CD4-positive, alpha-beta memory T cell (primary cell): ENCODE measurements around the gene CCR6. TPM values are rescaled to one million over a fixed set of nuclear protein-coding genes. Genes with fewer than 3 reads are reported as not detected.

ENCODE experiments used
- CTCF ChIA-PET: fragments of 350-600 bp; sonication (Branson Sonifier 250); formaldehyde crosslinking; loops from one replicate; lab custom pipeline; 2021; ENCODE audit warnings: inconsistent platforms; ENCODE audit not compliant: partially characterized antibody; lab: Charles Lee
- POLR2A ChIA-PET: fragments of 350-600 bp; sonication (Branson Sonifier 250); formaldehyde crosslinking; loops from one replicate; lab custom pipeline; 2021; ENCODE audit not compliant: partially characterized antibody; lab: Charles Lee
- DNase-seq, 5 donors: peaks; one replicate each; pipeline versions ENCODE4 v3.0.0 to v3.0.0-alpha.2; 2020 to 2022; ENCODE audit warnings: mixed read lengths in 1 of 5
- H3K27ac ChIP-seq: one replicate; pipeline ENCODE4 v1.7.0; 2013; ENCODE audit warnings: low read depth, low read length
- H3K27me3 ChIP-seq: 2 replicates; pipeline ENCODE4 v1.7.0; 2013; ENCODE audit warnings: mild to moderate bottlenecking, low read length, moderate library complexity; ENCODE audit not compliant: insufficient read depth
- H3K36me3 ChIP-seq: 2 replicates; pipeline ENCODE4 v1.7.0; 2013; ENCODE audit warnings: mild to moderate bottlenecking, low read length, moderate library complexity; ENCODE audit not compliant: insufficient read depth
- H3K4me1 ChIP-seq: 2 replicates; pipeline ENCODE4 v1.7.0; 2013; ENCODE audit warnings: mild to moderate bottlenecking, low read length, moderate library complexity; ENCODE audit not compliant: insufficient read depth
- H3K4me3 ChIP-seq, 2 donors: one replicate each; pipeline ENCODE4 v1.7.0; 2013; ENCODE audit warnings: low read length in 2 of 2, mild to moderate bottlenecking in 1 of 2
- H3K9me3 ChIP-seq, 2 donors: one replicate each; pipeline ENCODE4 v1.7.0; 2013; ENCODE audit warnings: low read length in 2 of 2, control low read depth in 1 of 2; ENCODE audit not compliant: control insufficient read depth in 1 of 2
- H3K27ac Mint-ChIP-seq, 7 donors: one replicate each; pipeline ENCODE4 v1.8.0; 2020 to 2021; ENCODE audit warnings: mixed read lengths in 7 of 7, mild to moderate bottlenecking in 6 of 7, inconsistent platforms in 3 of 7, moderate library complexity in 3 of 7
- H3K27me3 Mint-ChIP-seq, 2 donors: one replicate each; pipeline ENCODE4 v1.8.0; 2020 to 2021; ENCODE audit warnings: mixed read lengths in 2 of 2
- H3K36me3 Mint-ChIP-seq, 2 donors: one replicate each; pipeline ENCODE4 v1.8.0; 2020 to 2021; ENCODE audit warnings: mixed read lengths in 2 of 2, inconsistent platforms in 1 of 2, mild to moderate bottlenecking in 1 of 2
- H3K4me1 Mint-ChIP-seq, 4 donors: one replicate each; pipeline ENCODE4 v1.8.0; 2020 to 2021; ENCODE audit warnings: mixed read lengths in 4 of 4, mild to moderate bottlenecking in 1 of 4
- H3K4me3 Mint-ChIP-seq, 8 donors: one replicate each; pipeline ENCODE4 v1.8.0; 2020 to 2021; ENCODE audit warnings: mixed read lengths in 8 of 8, mild to moderate bottlenecking in 7 of 8, moderate library complexity in 6 of 8, inconsistent platforms in 3 of 8
- H3K9me3 Mint-ChIP-seq, 8 donors: one replicate each; pipeline ENCODE4 v1.8.0; 2020 to 2021; ENCODE audit warnings: mixed read lengths in 8 of 8, mild to moderate bottlenecking in 5 of 8, inconsistent platforms in 3 of 8, moderate library complexity in 1 of 8
- intact Hi-C: fragments of 100-400 bp; cut with micrococcal nuclease; formaldehyde crosslinking; loops from one replicate; pipeline ENCODE4 v1.15.1; 2023
- polyA plus RNA-seq, 2 donors: library from polyadenylated mRNA; unstranded; fragments of 300-500 nt; fragmentation: Illumina TruSeq; gene quantifications; one replicate each; pipeline ENCODE4 v1.2.3, GENCODE V29; 2021
- total RNA-seq, 2 experiments: library from RNA; stranded (reverse); gene quantifications; one replicate each; pipeline ENCODE4 v1.2.3, GENCODE V29; 2021

The CCR6 gene
- total and polyA plus RNA-seq, 4 experiments from 2014 or later = 21.7 to 124 (median 61.2) TPM

DNA sequence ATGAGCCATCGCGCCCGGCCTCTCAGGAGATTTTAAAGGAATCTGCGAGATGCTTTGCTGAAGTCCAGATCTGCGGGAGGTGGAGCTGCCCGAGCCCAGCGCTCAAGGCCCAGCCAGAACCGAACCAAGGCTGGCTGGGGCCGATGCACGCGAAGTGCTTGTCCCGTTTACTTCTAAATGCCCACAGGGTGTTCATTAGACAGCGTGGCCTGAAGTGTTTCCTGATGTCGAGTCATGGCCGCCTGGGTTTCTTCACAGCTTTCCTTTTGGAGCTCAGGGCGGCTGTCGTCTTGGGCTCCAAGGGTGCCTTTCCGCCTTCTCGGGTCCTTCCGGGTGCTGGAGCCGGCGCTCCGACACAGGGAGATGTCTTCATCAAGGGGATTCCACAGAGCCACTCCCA is 25.1 kb upstream of the CCR6 start:
- Histone ChIP-seq H3K27ac (no peak overlapping the region), H3K4me1 (peaks cover 57% of the 10 kb centered on the region), H3K36me3 (no peaks in the 10 kb centered on the region), H3K27me3 (no peaks in the 10 kb centered on the region), H3K9me3 (no peaks in the 10 kb centered on the region), H3K4me3 (no peak overlapping the region)
- H3K36me3 Mint-ChIP-seq = no peaks in the 10 kb centered on the region
- DNase-seq = no peak
- H3K27ac Mint-ChIP-seq = no peak overlapping the region
- POLR2A ChIA-PET = no interaction called here
- H3K4me3 Mint-ChIP-seq = no peak overlapping the region
- intact Hi-C loops = no loop called here
- CTCF ChIA-PET = interaction anchor here (1.3 to 1.7 kb wide), 4 partner anchors 13 to 57 kb away, joined by 3 to 5 read pairs (median 4); no protein-coding TSS in a partner anchor
- H3K27me3 Mint-ChIP-seq = no peaks in the 10 kb centered on the region
- peaks cover 34 to 62% (median 55%) of the 10 kb centered on the region in 4 donors for H3K4me1 Mint-ChIP-seq
- no peaks in the 10 kb centered on the region for H3K9me3 Mint-ChIP-seq

DNA sequence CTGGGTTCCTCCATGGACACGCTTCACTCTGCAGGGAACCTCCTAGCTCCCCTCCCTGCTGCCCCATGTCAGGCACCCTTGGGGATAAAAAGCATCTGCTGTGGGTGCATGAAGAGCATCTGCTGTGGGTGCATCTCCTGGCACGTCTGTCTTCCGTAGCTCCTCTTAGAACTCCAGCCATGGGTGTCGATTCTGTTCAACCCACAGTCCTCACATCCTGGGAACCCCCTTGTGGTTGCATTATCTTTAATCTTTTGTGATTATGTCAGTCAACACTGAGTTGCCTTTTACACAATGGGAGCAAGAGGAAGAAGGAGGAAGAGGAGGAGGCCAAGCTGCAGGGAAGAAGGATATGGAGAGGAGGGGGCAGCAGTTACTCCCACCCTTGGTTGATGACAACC is 24.1 kb upstream of the CCR6 start:
- Mint-ChIP-seq H3K4me1 (peaks cover 37 to 62% (median 55%) of the 10 kb centered on the region in 4 donors), H3K27me3 (no peaks in the 10 kb centered on the region), H3K9me3 (no peaks in the 10 kb centered on the region), H3K27ac (peak overlapping the region; percentile 62 to 97 (median 83)), H3K4me3 (peak overlapping the region in 5 of 8 donors; percentile 20 to 86 (median 57)), H3K36me3 (no peaks in the 10 kb centered on the region)
- Histone ChIP-seq H3K36me3 (no peaks in the 10 kb centered on the region), H3K27ac (peak overlapping the region; percentile 5), H3K4me3 (no peak overlapping the region), H3K4me1 (peaks cover 57% of the 10 kb centered on the region), H3K27me3 (no peaks in the 10 kb centered on the region), H3K9me3 (no peaks in the 10 kb centered on the region)
- ChIA-PET POLR2A (interaction anchor here (0.6 to 1.0 kb wide), 5 partner anchors 13 to 43 kb away, joined by 3 to 7 read pairs (median 4); no protein-coding TSS in a partner anchor), CTCF (interaction anchor here (1.3 to 1.7 kb wide), 3 partner anchors 12 to 58 kb away, joined by 3 to 5 read pairs (median 5); no protein-coding TSS in a partner anchor)
- peak; percentile 52 to 70 (median 62) for DNase-seq
- intact Hi-C loops = no loop called here

DNA sequence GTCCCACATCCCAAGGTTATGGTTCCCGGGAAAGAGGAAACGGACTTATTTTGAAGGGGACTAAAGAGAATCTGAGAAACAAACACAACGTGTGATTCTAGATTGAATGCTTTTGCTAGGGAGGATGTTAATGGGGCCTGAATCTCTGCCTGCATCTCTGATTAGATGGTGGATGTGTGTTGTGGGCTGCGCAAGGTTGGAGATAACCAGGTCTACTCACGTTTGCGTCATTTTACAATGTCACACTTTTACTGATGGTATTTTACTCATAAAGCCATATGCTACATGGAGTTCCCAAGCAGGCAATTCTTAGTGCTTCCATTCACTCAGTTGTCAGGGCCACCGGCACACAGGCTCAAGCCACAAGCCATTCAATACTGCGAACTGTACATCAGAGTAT is 23.2 kb upstream of the CCR6 start:
- Histone ChIP-seq H3K4me3 (no peak overlapping the region), H3K27ac (no peak overlapping the region), H3K36me3 (no peaks in the 10 kb centered on the region), H3K27me3 (no peaks in the 10 kb centered on the region), H3K4me1 (peaks cover 54% of the 10 kb centered on the region), H3K9me3 (no peaks in the 10 kb centered on the region)
- intact Hi-C loops = no loop called here
- DNase-seq = no peak
- Mint-ChIP-seq H3K4me3 (peak overlapping the region in 1 of 8 donors; percentile 10), H3K4me1 (peaks cover 30 to 53% (median 46%) of the 10 kb centered on the region in 4 donors), H3K27ac (peak overlapping the region in 5 of 7 donors; percentile 9 to 39 (median 27)), H3K9me3 (no peaks in the 10 kb centered on the region), H3K36me3 (no peaks in the 10 kb centered on the region), H3K27me3 (no peaks in the 10 kb centered on the region)
- CTCF ChIA-PET = no interaction called here
- POLR2A ChIA-PET = no interaction called here

DNA sequence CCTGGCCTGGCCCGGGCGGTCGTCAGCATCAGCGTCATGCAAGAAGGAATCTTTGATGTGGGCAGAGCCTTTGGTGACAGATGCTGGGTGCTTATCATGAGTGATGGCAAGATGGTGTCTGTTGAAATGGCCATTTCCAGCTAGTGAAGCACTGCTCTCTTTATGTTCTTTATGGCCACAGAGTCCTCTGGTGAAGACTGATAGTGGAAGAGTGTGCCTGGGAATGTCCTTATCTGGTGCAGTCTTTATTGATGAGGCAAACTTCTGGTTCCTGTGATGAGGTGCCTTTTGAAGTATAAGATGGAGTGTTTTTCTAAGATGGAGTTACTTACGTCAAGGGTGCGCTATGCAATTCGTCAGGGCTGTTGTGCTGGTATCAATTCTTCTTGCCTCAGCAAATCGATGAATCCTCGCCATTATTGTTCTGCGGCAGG is 22.6 kb upstream of the CCR6 start:
- no peak for DNase-seq
- no peak overlapping the region for H3K4me3 ChIP-seq
- POLR2A ChIA-PET = no interaction called here
- no peaks in the 10 kb centered on the region for H3K9me3 Mint-ChIP-seq
- H3K4me3 Mint-ChIP-seq = peak overlapping the region in 1 of 8 donors; percentile 14
- H3K27ac Mint-ChIP-seq = peak overlapping the region in 4 of 7 donors; percentile 14 to 40 (median 33)
- H3K9me3 ChIP-seq = no peaks in the 10 kb centered on the region
- intact Hi-C loops = no loop called here
- no peaks in the 10 kb centered on the region for H3K27me3 ChIP-seq
- no peaks in the 10 kb centered on the region for H3K36me3 ChIP-seq
- CTCF ChIA-PET = no interaction called here
- H3K27me3 Mint-ChIP-seq = no peaks in the 10 kb centered on the region
- H3K36me3 Mint-ChIP-seq = no peaks in the 10 kb centered on the region
- H3K4me1 Mint-ChIP-seq = peaks cover 24 to 48% (median 41%) of the 10 kb centered on the region in 4 donors
- H3K27ac ChIP-seq = no peak overlapping the region
- peaks cover 48% of the 10 kb centered on the region for H3K4me1 ChIP-seq

DNA sequence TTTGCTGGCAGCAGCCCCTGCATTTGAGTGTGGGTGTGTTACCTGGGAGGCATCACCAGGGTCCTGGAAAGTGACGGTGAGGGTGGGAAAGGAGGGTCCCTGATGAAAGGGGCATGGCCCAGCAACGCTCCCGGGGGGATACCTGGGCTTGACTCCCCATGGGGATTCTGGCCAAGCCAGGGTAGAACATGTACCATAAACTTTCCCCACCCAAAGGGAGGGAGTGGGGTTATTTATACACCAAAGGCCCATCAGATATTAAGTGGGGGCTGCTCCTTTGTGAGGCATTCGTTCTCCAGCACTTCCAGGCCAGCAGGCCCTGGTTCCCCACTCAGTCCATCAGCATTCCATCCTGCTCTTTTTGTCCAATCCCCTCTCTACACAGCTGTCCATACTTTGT is 20.6 kb upstream of the CCR6 start:
- H3K27ac ChIP-seq = no peak overlapping the region
- no peak overlapping the region for H3K4me3 ChIP-seq
- H3K9me3 ChIP-seq = no peaks in the 10 kb centered on the region
- CTCF ChIA-PET = no interaction called here
- peaks cover 38% of the 10 kb centered on the region for H3K4me1 ChIP-seq
- intact Hi-C loops = no loop called here
- Mint-ChIP-seq H3K4me3 (no peak overlapping the region), H3K27ac (peak overlapping the region in 2 of 7 donors; percentile 13 to 91), H3K27me3 (no peaks in the 10 kb centered on the region), H3K36me3 (no peaks in the 10 kb centered on the region), H3K9me3 (no peaks in the 10 kb centered on the region), H3K4me1 (peaks cover 23 to 44% (median 33%) of the 10 kb centered on the region in 4 donors)
- no peaks in the 10 kb centered on the region for H3K36me3 ChIP-seq
- DNase-seq = no peak
- H3K27me3 ChIP-seq = no peaks in the 10 kb centered on the region
- POLR2A ChIA-PET = no interaction called here

DNA sequence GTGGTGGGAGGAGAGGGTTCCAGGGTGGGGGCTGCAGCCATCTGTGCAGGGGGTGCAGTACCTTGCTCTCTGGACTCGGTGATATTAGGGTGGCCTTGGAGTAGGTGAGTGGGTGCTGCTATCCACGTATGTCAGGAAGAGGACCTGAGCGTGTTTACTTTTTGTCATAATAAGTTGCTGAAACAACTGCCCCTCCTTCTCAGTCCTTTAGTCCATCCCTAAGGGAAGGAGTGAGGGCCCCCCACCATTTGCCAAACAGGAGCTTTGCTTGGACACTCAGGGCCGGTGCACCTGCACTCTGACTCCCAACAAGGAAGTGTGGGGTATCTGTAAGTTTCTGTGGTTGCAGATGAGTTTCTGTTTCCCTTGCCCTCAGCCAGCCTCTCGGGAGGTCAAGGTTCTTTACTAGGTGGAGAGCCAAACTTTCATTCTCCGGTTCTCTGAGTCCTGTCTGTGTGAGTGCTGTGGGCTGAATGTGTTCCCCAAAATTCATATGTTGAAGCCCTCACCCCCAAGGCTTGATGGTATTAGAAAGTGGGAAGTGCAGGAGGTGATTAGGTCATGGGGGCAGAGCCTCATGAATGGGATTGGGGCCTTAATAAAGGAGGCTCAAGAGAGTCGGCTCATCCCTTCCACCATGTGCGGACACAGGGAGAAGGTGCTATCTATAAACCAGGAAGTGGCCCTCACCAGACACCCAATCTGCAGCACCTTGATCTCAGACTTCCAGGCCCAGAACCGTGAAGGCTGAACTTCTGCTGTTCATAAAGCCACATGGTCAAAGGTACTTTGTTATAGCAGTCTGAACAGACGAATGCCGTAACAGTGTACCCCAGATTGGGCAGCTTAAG is 19.6 kb upstream of the CCR6 start:
- ChIA-PET POLR2A (interaction anchor here (2.5 kb wide), 1 partner anchor 10 kb away, joined by 8 read pairs; no protein-coding TSS in a partner anchor), CTCF (no interaction called here)
- intact Hi-C loops = no loop called here
- no peak for DNase-seq
- no peaks in the 10 kb centered on the region for H3K9me3 ChIP-seq
- peak overlapping the region in 6 of 7 donors; percentile 68 to 92 (median 88) for H3K27ac Mint-ChIP-seq
- no peaks in the 10 kb centered on the region for H3K27me3 ChIP-seq
- peaks cover 23 to 41% (median 34%) of the 10 kb centered on the region in 4 donors for H3K4me1 Mint-ChIP-seq
- no peak overlapping the region for H3K4me3 ChIP-seq
- H3K9me3 Mint-ChIP-seq = no peaks in the 10 kb centered on the region
- no peaks in the 10 kb centered on the region for H3K27me3 Mint-ChIP-seq
- peaks cover 34% of the 10 kb centered on the region for H3K4me1 ChIP-seq
- H3K36me3 ChIP-seq = no peaks in the 10 kb centered on the region
- H3K4me3 Mint-ChIP-seq = peak overlapping the region in 6 of 8 donors; percentile 32 to 64 (median 40)
- H3K27ac ChIP-seq = no peak overlapping the region
- H3K36me3 Mint-ChIP-seq = no peaks in the 10 kb centered on the region

DNA sequence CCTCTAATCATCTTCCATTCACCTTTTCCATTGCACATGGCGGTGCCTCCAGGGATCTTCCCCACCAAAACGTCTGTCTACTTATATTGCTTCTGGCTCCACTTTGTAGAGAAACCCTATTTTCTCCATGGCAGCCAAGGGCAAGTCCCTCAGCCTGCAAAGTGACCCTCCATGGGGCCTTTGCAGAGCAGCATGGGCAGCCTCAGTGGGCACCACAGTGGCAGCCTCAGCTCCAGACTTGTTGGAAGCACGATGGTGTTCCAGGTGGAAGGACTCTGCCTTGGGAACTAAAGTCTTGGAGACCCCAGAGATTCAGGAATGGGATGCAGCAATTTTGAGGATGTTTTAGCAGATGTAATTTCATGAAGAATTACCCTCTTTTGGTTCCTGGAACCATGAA is 18.5 kb upstream of the CCR6 start:
- intact Hi-C loops = no loop called here
- ChIA-PET POLR2A (interaction anchor here (2.5 kb wide), 1 partner anchor 9 kb away, joined by 8 read pairs; no protein-coding TSS in a partner anchor), CTCF (no interaction called here)

More for the DNA sequence above, 18.5 kb upstream of the CCR6 start:
- no peaks in the 10 kb centered on the region for H3K9me3 Mint-ChIP-seq
- no peak for DNase-seq
- no peaks in the 10 kb centered on the region for H3K36me3 Mint-ChIP-seq
- Histone ChIP-seq H3K9me3 (no peaks in the 10 kb centered on the region), H3K36me3 (no peaks in the 10 kb centered on the region), H3K27ac (no peak overlapping the region), H3K27me3 (no peaks in the 10 kb centered on the region), H3K4me1 (peaks cover 22% of the 10 kb centered on the region), H3K4me3 (no peak overlapping the region)
- H3K27me3 Mint-ChIP-seq = no peaks in the 10 kb centered on the region
- no peak overlapping the region for H3K4me3 Mint-ChIP-seq
- H3K4me1 Mint-ChIP-seq = peaks cover 16 to 32% (median 25%) of the 10 kb centered on the region in 4 donors
- peak overlapping the region in 3 of 7 donors; percentile 20 to 73 (median 29) for H3K27ac Mint-ChIP-seq
